Thoracic aorta (tissue), 2 donors: ENCODE measurements around the gene TNFRSF12A. TPM values are rescaled to one million over a fixed set of nuclear protein-coding genes. Genes with fewer than 3 reads are reported as not detected.

Experiments used
- ATAC-seq: fragments of 150-250 bp; one replicate; pipeline ENCODE4 v1.8.0; 2017; ENCODE audit warnings: low read depth; ENCODE audit not compliant: insufficient number of reproducible peaks, low FRiP score
- DNase-seq: peaks from one replicate; pipeline ENCODE4 v3.0.0-alpha.2; 2020; ENCODE audit warnings: low spot score
- H3K27ac ChIP-seq, 2 donors: fragments of 200-600 bp; sonication (generic); 1 replicate in 1 of 2; 2 replicates in 1 of 2; pipeline ENCODE4 v1.5.1; 2016; ENCODE audit warnings: mild to moderate bottlenecking in 2 of 2, moderate library complexity in 2 of 2
- H3K27me3 ChIP-seq: fragments of 200-600 bp; sonication (generic); replicated peaks from 2 replicates; pipeline ENCODE4 v1.6.0; 2016; ENCODE audit warnings: mild to moderate bottlenecking; ENCODE audit not compliant: insufficient read depth
- H3K36me3 ChIP-seq: fragments of 200-600 bp; sonication (generic); one replicate; pipeline ENCODE4 v1.5.1; 2016
- H3K4me1 ChIP-seq, 2 donors: fragments of 200-600 bp; sonication (generic); 1 replicate in 1 of 2; 2 replicates in 1 of 2; pipeline versions ENCODE4 v1.5.1 to v1.6.0; 2016; ENCODE audit warnings: low read depth in 2 of 2, mild to moderate bottlenecking in 1 of 2; ENCODE audit not compliant: control insufficient read depth in 1 of 2
- H3K4me3 ChIP-seq: fragments of 200-600 bp; sonication (generic); 2 replicates; pipeline ENCODE4 v1.5.1; 2016; ENCODE audit warnings: mild to moderate bottlenecking
- H3K9me3 ChIP-seq: fragments of 200-600 bp; sonication (generic); 2 replicates; pipeline ENCODE4 v1.5.1; 2016
- CTCF ChIP-seq: fragments of 200-600 bp; sonication (generic); IDR thresholded peaks from one replicate; pipeline ENCODE4 v1.5.1; 2019; ENCODE audit warnings: antibody characterized with exemption
- total RNA-seq, 2 donors: library from RNA; depleted of rRNA; stranded (reverse); fragments of >200 nt; gene quantifications; one replicate each; pipeline versions ENCODE4 v1.1.0 to v1.2.3, GENCODE V29; 2016

Gene TNFRSF12A
- total RNA-seq, 2 donors from 2014 or later = 274 to 461 TPM

- Histone ChIP-seq H3K9me3 (no peaks in the 10 kb centered on the region), H3K4me3 (peak overlapping the region; percentile 94), H3K27me3 (no peaks in the 10 kb centered on the region), H3K36me3 (no peaks in the 10 kb centered on the region), H3K27ac (peak overlapping the region; percentile 39 to 41), H3K4me1 (peaks cover 11 to 23% of the 10 kb centered on the region in 2 donors)
- no peak for TF ChIP-seq CTCF
- DNase-seq (no peak), ATAC-seq (no peak)
Measured at GRCh38 chr16:3059723-3060242, 39.6 kb downstream of the TNFRSF12A start.

- Histone ChIP-seq H3K9me3 (no peaks in the 10 kb centered on the region), H3K27ac (no peak overlapping the region), H3K27me3 (no peaks in the 10 kb centered on the region), H3K4me1 (peaks cover 18 to 31% of the 10 kb centered on the region in 2 donors), H3K4me3 (no peak overlapping the region), H3K36me3 (no peaks in the 10 kb centered on the region)
- ATAC-seq (no peak), DNase-seq (no peak)
- no peak for TF ChIP-seq CTCF
Measured at GRCh38 chr16:3060339-3061127, 40.4 kb downstream of the TNFRSF12A start.

GRCh38 chr16:3062553-3062952 lies 42.4 kb downstream of the TNFRSF12A start:
- H3K4me1 ChIP-seq = peaks cover 22 to 43% of the 10 kb centered on the region in 2 donors
- H3K36me3 ChIP-seq = no peaks in the 10 kb centered on the region
- H3K27ac ChIP-seq = no peak overlapping the region
- no peaks in the 10 kb centered on the region for H3K27me3 ChIP-seq
- DNase-seq (no peak), ATAC-seq (no peak)
- no peak for TF ChIP-seq CTCF
- no peak overlapping the region for H3K4me3 ChIP-seq
- no peaks in the 10 kb centered on the region for H3K9me3 ChIP-seq

- ATAC-seq (no peak), DNase-seq (no peak)
- no peak for TF ChIP-seq CTCF
- no peak overlapping the region for H3K27ac ChIP-seq
- no peaks in the 10 kb centered on the region for H3K27me3 ChIP-seq
- H3K9me3 ChIP-seq = no peaks in the 10 kb centered on the region
- H3K4me3 ChIP-seq = no peak overlapping the region
- peaks cover 16 to 33% of the 10 kb centered on the region in 2 donors for H3K4me1 ChIP-seq
- H3K36me3 ChIP-seq = no peaks in the 10 kb centered on the region
Measured at GRCh38 chr16:3063625-3064386, 43.6 kb downstream of the TNFRSF12A start.
